ENCODE measurements around the gene GDF7. TPM values are rescaled to one million over a fixed set of nuclear protein-coding genes. Genes with fewer than 3 reads are reported as not detected.

Gene GDF7
- total and polyA plus RNA-seq, 2 donors (not counting 3 experiments of a cell fraction or from before 2014, with no cell fraction given): 3.7 to 3.9 TPM

DNA sequence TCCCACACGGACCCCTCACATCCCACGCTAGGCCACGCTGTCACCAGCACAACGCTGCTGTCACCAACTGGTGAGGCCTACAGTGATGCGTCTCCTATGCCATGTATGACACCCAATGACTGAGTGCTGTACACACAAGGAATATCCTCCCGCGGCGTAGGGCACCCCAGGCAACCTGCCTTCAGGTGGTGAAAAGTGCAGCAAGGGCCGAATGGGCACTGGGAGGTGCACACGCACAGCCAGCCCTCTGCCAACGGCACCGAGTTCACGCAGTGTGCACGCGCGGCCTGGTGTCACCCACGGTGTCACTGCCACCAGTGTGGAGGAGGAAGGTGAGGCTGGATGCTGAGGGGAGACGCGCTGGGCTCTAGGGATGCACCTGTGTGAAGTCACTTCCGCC, 20.5 kb upstream of the GDF7 start:
- no peak overlapping the region for H3K4me2 ChIP-seq (ENCODE audit: insufficient read depth, low read length)
- FAIRE-seq (no peak), DNase-seq (ENCODE audit: low read depth, low spot score) (no peak)
- H4K20me1 ChIP-seq (replicated peaks; ENCODE audit: control insufficient read depth, extremely low read depth, insufficient read depth, low read length): no peaks in the 10 kb centered on the region
- H3K9me3 ChIP-seq (replicated peaks; ENCODE audit: control insufficient read depth, insufficient read depth, low read length): no peaks in the 10 kb centered on the region
- TF ChIP-seq MYC (IDR thresholded peaks at IDR 0.05; ENCODE audit: low read depth, low read length): no peak
- TF ChIP-seq POLR2AphosphoS5 (IDR thresholded peaks at IDR 0.05; ENCODE audit: insufficient read depth, low read depth, low read length): no peak
- TF ChIP-seq CTCF (IDR thresholded peaks at IDR 0.05; ENCODE audit: extremely low read depth in 1 of 2, insufficient read depth in 1 of 2, low read depth in 1 of 2, low read length in 2 of 2): no peak
- no peak for TF ChIP-seq EZH2 (IDR thresholded peaks at IDR 0.05; ENCODE audit: borderline replicate concordance, low read depth, low read length, severe bottlenecking)
- no peak for TF ChIP-seq FOS (IDR thresholded peaks at IDR 0.05; ENCODE audit: borderline replicate concordance, insufficient read depth, low read length)
- TF ChIP-seq JUN (IDR thresholded peaks at IDR 0.05; ENCODE audit: borderline replicate concordance, insufficient read depth, insufficient read length, low read depth): no peak
- TF ChIP-seq POLR2A (IDR thresholded peaks at IDR 0.05; ENCODE audit: low read depth, low read length): no peak
- TF ChIP-seq GATA2 (IDR thresholded peaks at IDR 0.05; ENCODE audit: insufficient read depth, insufficient read length, low read depth, low read length): no peak
- no peak for TF ChIP-seq MAX (IDR thresholded peaks at IDR 0.05; ENCODE audit: insufficient read depth, insufficient read length)
- ChIA-PET CTCF (interaction anchor here (1.0 kb wide), 1 partner anchor 203 kb away, joined by 3 read pairs; no protein-coding TSS in a partner anchor), POLR2A (no interaction called here)
- dilution Hi-C loops (cut with MboI; ENCODE audit: extremely low pct_ligation_motif_present, low sequenced_read_pairs) (no loop called here), intact Hi-C loops (cut with micrococcal nuclease) (no loop called here)
- peaks cover 16% of the 10 kb centered on the region for H3K4me1 ChIP-seq (ENCODE audit: control insufficient read depth, extremely low read depth, insufficient read depth, low read length)
- no peak overlapping the region for H3K4me3 ChIP-seq (replicated peaks in 1 of 3; ENCODE audit: insufficient read depth in 1 of 3, low read depth in 1 of 3, low read length in 3 of 3)
- peaks cover 0 to 19% of the 10 kb centered on the region in 2 experiments for H3K36me3 ChIP-seq (ENCODE audit: control insufficient read depth in 2 of 2, extremely low read depth in 1 of 2, insufficient read depth in 2 of 2, low read length in 2 of 2)
- H3K9me1 ChIP-seq (replicated peaks; ENCODE audit: control insufficient read depth, extremely low read depth, insufficient read depth, low read length): no peaks in the 10 kb centered on the region
- BruUV-seq (replicated peaks): no TSS peak
- H3K27ac ChIP-seq (ENCODE audit: insufficient read depth, low read depth, low read length): no peak overlapping the region
- H3K9ac ChIP-seq (replicated peaks; ENCODE audit: extremely low read depth, insufficient read depth, low read length): no peak overlapping the region
- no peak overlapping the region for H2AFZ ChIP-seq (ENCODE audit: low read depth, low read length)
- H3K79me2 ChIP-seq (ENCODE audit: control insufficient read depth, insufficient read depth, low read length): no peaks in the 10 kb centered on the region
- H3K27me3 ChIP-seq (ENCODE audit: control insufficient read depth in 2 of 2, insufficient read depth in 2 of 2, low read length in 2 of 2): no peaks in the 10 kb centered on the region
